MM.1S (cell line): ENCODE results near the gene STK32C.

ENCODE experiments used
- EZH2 ChIP-seq: fragments of 300-600 bp; sonication (generic); optimal IDR thresholded peaks from 2 replicates; pipeline ENCODE3; 2017; ENCODE audit warnings: low read depth, mild to moderate bottlenecking, antibody characterized with exemption, low read length, mixed read lengths
- EZH2phosphoT487 ChIP-seq: fragments of 300-600 bp; sonication (generic); IDR thresholded peaks from 2 replicates; pipeline ENCODE4 v1.6.1; 2018; ENCODE audit warnings: antibody characterized with exemption, low read length
- TF ChIP-seq, protein P1 (sequence below): fragments of 300-600 bp; sonication (generic); IDR thresholded peaks from 2 replicates; pipeline ENCODE4 v1.5.1; 2016; ENCODE audit warnings: antibody characterized with exemption, low read length, mixed read lengths

DNA sequence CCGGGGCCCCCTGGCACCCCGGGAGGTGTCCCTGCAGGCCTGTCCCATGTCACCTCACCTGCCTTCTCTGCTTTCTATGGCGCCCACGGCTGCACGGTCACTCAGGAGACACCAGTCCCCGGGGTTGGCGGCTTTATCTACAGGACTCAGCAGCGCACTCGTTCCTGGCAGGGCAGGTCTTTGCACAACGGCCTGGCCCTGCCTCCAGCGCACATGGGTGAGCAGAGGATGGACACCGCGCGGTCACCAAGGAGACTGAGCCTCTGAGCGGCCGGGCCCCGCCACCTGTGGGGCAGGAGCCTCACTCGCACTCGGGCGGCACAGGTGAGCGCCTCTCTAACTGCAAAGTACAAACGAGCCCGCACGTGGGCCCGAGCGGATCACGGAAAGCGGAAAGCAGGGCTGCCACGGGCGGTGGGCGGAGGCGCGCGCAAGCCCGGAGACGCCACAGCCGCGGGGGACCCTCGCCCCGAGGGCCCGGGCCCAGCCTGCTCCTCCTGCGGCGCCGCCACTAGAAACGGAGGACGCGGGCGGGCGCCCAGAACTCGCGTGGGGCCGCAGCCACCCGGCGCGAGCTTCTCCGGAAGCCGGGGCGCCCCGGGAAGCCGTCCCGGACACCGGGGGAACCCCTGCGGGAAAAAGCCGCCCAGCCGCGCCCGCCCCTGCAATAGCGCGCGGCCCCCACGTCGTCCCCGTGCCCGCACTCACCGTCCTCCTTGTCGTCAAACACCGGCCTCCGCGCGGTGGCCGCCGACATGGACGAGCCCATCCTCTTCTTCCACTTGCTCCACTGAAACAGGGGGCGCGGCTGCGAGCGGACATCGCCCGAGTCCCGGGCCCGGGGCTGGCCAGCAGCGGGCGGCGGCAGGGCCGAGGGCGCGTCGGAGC is 642 bp downstream of the STK32C start:
- TF ChIP-seq, protein P1, sequence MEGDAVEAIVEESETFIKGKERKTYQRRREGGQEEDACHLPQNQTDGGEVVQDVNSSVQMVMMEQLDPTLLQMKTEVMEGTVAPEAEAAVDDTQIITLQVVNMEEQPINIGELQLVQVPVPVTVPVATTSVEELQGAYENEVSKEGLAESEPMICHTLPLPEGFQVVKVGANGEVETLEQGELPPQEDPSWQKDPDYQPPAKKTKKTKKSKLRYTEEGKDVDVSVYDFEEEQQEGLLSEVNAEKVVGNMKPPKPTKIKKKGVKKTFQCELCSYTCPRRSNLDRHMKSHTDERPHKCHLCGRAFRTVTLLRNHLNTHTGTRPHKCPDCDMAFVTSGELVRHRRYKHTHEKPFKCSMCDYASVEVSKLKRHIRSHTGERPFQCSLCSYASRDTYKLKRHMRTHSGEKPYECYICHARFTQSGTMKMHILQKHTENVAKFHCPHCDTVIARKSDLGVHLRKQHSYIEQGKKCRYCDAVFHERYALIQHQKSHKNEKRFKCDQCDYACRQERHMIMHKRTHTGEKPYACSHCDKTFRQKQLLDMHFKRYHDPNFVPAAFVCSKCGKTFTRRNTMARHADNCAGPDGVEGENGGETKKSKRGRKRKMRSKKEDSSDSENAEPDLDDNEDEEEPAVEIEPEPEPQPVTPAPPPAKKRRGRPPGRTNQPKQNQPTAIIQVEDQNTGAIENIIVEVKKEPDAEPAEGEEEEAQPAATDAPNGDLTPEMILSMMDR = no peak
- TF ChIP-seq EZH2 (no peak), EZH2phosphoT487 (no peak)
